H9 (cell line): ENCODE data around the gene SIK2. TPM values are rescaled to one million over a fixed set of nuclear protein-coding genes. Genes with fewer than 3 reads are reported as not detected.

Source experiments
- DNase-seq: peaks from one replicate; pipeline ENCODE4 v3.0.0-alpha.2; 2017
- H2AFZ ChIP-seq: one replicate; pipeline ENCODE4 v1.6.1; 2013; ENCODE audit warnings: mild to moderate bottlenecking, low read length, control low read depth, moderate library complexity
- H2AK5ac ChIP-seq: 2 replicates; pipeline ENCODE4 v1.6.1; 2013; ENCODE audit warnings: low read length, control low read depth, mixed read lengths; ENCODE audit not compliant: insufficient read length
- H2BK120ac ChIP-seq: one replicate; pipeline ENCODE4 v1.6.1; 2013; ENCODE audit warnings: low read depth, mild to moderate bottlenecking, low read length, control low read depth, inconsistent platforms; ENCODE audit not compliant: poor library complexity, severe bottlenecking
- H2BK12ac ChIP-seq: 2 replicates; pipeline ENCODE4 v1.6.1; 2013; ENCODE audit warnings: low read length, control low read depth, mixed read lengths, low read depth; ENCODE audit not compliant: insufficient read length
- H2BK15ac ChIP-seq: 2 replicates; pipeline ENCODE4 v1.6.1; 2013; ENCODE audit warnings: low read depth, low read length, control low read depth
- H2BK20ac ChIP-seq: one replicate; pipeline ENCODE4 v1.6.1; 2013; ENCODE audit warnings: low read depth, mild to moderate bottlenecking, low read length, control low read depth, inconsistent platforms; ENCODE audit not compliant: poor library complexity, severe bottlenecking
- H2BK5ac ChIP-seq: 2 replicates; pipeline ENCODE4 v1.6.1; 2013; ENCODE audit warnings: low read length, control low read depth, mixed read lengths; ENCODE audit not compliant: insufficient read length
- H3K14ac ChIP-seq: 2 replicates; pipeline ENCODE4 v1.6.1; 2013; ENCODE audit warnings: low read length, control low read depth; ENCODE audit not compliant: insufficient read depth
- H3K18ac ChIP-seq: 2 replicates; pipeline ENCODE4 v1.6.1; 2013; ENCODE audit warnings: low read depth, mild to moderate bottlenecking, mixed read lengths, low read length, control low read depth; ENCODE audit not compliant: insufficient read length
- H3K23ac ChIP-seq: 2 replicates; pipeline ENCODE4 v1.6.1; 2013; ENCODE audit warnings: low read length, control low read depth, mixed read lengths, low read depth; ENCODE audit not compliant: insufficient read length
- H3K23me2 ChIP-seq: 2 replicates; pipeline ENCODE4 v1.6.1; 2013; ENCODE audit warnings: low read depth, mild to moderate bottlenecking, mixed read lengths, low read length, control low read depth; ENCODE audit not compliant: insufficient read length, poor library complexity, severe bottlenecking
- H3K27ac ChIP-seq: 2 replicates; pipeline ENCODE4 v1.5.1; 2013; ENCODE audit warnings: low read length, control low read depth, mixed read lengths, low read depth; ENCODE audit not compliant: insufficient read length
- H3K27me3 ChIP-seq: 2 replicates; pipeline ENCODE4 v1.6.1; 2013; ENCODE audit warnings: low read length, control low read depth, inconsistent platforms; ENCODE audit not compliant: insufficient read depth
- H3K4ac ChIP-seq: 2 replicates; pipeline ENCODE4 v1.6.1; 2013; ENCODE audit warnings: low read depth, mild to moderate bottlenecking, control low read depth, inconsistent platforms, low read length, moderate library complexity
- H3K4me1 ChIP-seq: 2 replicates; pipeline ENCODE4 v1.6.1; 2013; ENCODE audit warnings: low read length, control low read depth, inconsistent platforms; ENCODE audit not compliant: insufficient read depth
- H3K4me2 ChIP-seq: 2 replicates; pipeline ENCODE4 v1.6.1; 2013; ENCODE audit warnings: low read length, control low read depth, mixed read lengths; ENCODE audit not compliant: insufficient read length, insufficient read depth
- H3K56ac ChIP-seq: 2 replicates; pipeline ENCODE4 v1.6.1; 2013; ENCODE audit warnings: low read depth, mild to moderate bottlenecking, mixed read lengths, low read length, control low read depth; ENCODE audit not compliant: insufficient read length
- H3K79me1 ChIP-seq: 2 replicates; pipeline ENCODE4 v1.6.1; 2013; ENCODE audit warnings: low read depth, mild to moderate bottlenecking, moderate library complexity, low read length, control low read depth, inconsistent platforms; ENCODE audit not compliant: insufficient read depth, poor library complexity, severe bottlenecking
- H3K79me2 ChIP-seq: 2 replicates; pipeline ENCODE4 v1.6.1; 2013; ENCODE audit warnings: low read length, control low read depth, inconsistent platforms; ENCODE audit not compliant: insufficient read depth
- H3K9ac ChIP-seq: 2 replicates; pipeline ENCODE4 v1.6.1; 2013; ENCODE audit warnings: low read length, control low read depth, mixed read lengths; ENCODE audit not compliant: insufficient read length; ENCODE audit errors: extremely low read depth
- H3K9me3 ChIP-seq: one replicate; pipeline ENCODE4 v1.6.1; 2013; ENCODE audit warnings: low read depth, low read length, inconsistent platforms; ENCODE audit not compliant: control insufficient read depth
- H3T11ph ChIP-seq: one replicate; pipeline ENCODE4 v1.6.1; 2013; ENCODE audit warnings: mild to moderate bottlenecking, low read length, control low read depth, inconsistent platforms
- H4K20me1 ChIP-seq: one replicate; pipeline ENCODE4 v1.6.1; 2013; ENCODE audit not compliant: control insufficient read depth, insufficient read length, insufficient read depth
- H4K5ac ChIP-seq: 2 replicates; pipeline ENCODE4 v1.6.1; 2013; ENCODE audit warnings: low read depth, mild to moderate bottlenecking, mixed read lengths, low read length, control low read depth; ENCODE audit not compliant: insufficient read length
- H4K8ac ChIP-seq: replicated peaks from 2 replicates; pipeline ENCODE4 v1.6.1; 2013; ENCODE audit warnings: low read length, control low read depth, mixed read lengths, low read depth; ENCODE audit not compliant: insufficient read length
- H4K91ac ChIP-seq: 2 replicates; pipeline ENCODE4 v1.6.1; 2013; ENCODE audit warnings: low read depth, mild to moderate bottlenecking, moderate library complexity, mixed read lengths, low read length, control low read depth; ENCODE audit not compliant: insufficient read length
- H3K27ac Mint-ChIP-seq, 3 experiments: 2 replicates in 2 of 3; 3 replicates in 1 of 3; pipeline ENCODE4 v1.8.0; 2020 to 2021; ENCODE audit warnings: mixed read lengths in 3 of 3, mild to moderate bottlenecking in 1 of 3, moderate library complexity in 1 of 3
- H3K27me3 Mint-ChIP-seq: 2 replicates; pipeline ENCODE4 v1.8.0; 2021; ENCODE audit warnings: low read depth, mild to moderate bottlenecking, moderate library complexity, mixed read lengths
- H3K36me3 Mint-ChIP-seq, 3 experiments: 2 replicates in 2 of 3; 3 replicates in 1 of 3; pipeline ENCODE4 v1.8.0; 2020 to 2021; ENCODE audit warnings: low read depth in 3 of 3, mixed read lengths in 3 of 3; ENCODE audit not compliant: insufficient read depth in 1 of 3
- H3K4me1 Mint-ChIP-seq, 2 experiments: 2 replicates each; pipeline ENCODE4 v1.8.0; 2020; ENCODE audit warnings: mixed read lengths in 2 of 2
- H3K4me3 Mint-ChIP-seq, 2 experiments: 2 replicates in 1 of 2; 3 replicates in 1 of 2; pipeline ENCODE4 v1.8.0; 2020 to 2021; ENCODE audit warnings: mild to moderate bottlenecking in 2 of 2, mixed read lengths in 2 of 2, moderate library complexity in 1 of 2
- H3K9me3 Mint-ChIP-seq, 2 experiments: 2 replicates in 1 of 2; 3 replicates in 1 of 2; pipeline ENCODE4 v1.8.0; 2020; ENCODE audit warnings: mild to moderate bottlenecking in 2 of 2, mixed read lengths in 2 of 2, moderate library complexity in 1 of 2
- CTCF ChIP-seq: fragments of 200-600 bp; sonication (generic); conservative IDR thresholded peaks from 3 replicates; pipeline ENCODE4 v1.8.0; 2021; ENCODE audit warnings: antibody characterized with exemption, mild to moderate bottlenecking
- WGBS: extraction: QIAGEN DNeasy Blood & Tissue Kit; methylation state at CpG from one replicate; pipeline ENCODE4 v1.1.7; 2013; ENCODE audit warnings: missing lambda C conversion rate, low lambda C conversion rate, mixed read lengths; ENCODE audit not compliant: insufficient read length; ENCODE audit errors: extremely low coverage; 5-methylcytosine and 5-hydroxymethylcytosine counted together
- total RNA-seq: library from RNA; stranded (reverse); gene quantifications from 2 replicates; pipeline ENCODE4 v1.2.1, GENCODE V29; 2021

The SIK2 gene
- total RNA-seq, 1 experiment from 2014 or later = 7.5 TPM

GRCh38 chr11:111700162-111700561, 97.9 kb downstream of the SIK2 start:
- Histone ChIP-seq H4K5ac (no peak overlapping the region), H2BK20ac (no peak overlapping the region), H3T11ph (no peak overlapping the region), H2AFZ (no peak overlapping the region), H3K4ac (no peak overlapping the region), H3K79me2 (no peaks in the 10 kb centered on the region), H2BK120ac (no peak overlapping the region), H4K91ac (no peak overlapping the region), H3K23me2 (no peaks in the 10 kb centered on the region), H3K4me2 (no peak overlapping the region), H3K56ac (no peak overlapping the region), H2AK5ac (no peak overlapping the region), H3K79me1 (no peaks in the 10 kb centered on the region), H3K9me3 (no peaks in the 10 kb centered on the region), H3K14ac (no peak overlapping the region), H2BK15ac (no peak overlapping the region), H3K4me1 (peaks cover 3% of the 10 kb centered on the region; the same call in 1 of the 2 replicates), H4K8ac (no peak overlapping the region), H3K9ac (no peak overlapping the region), H4K20me1 (no peaks in the 10 kb centered on the region), H3K18ac (no peak overlapping the region), H2BK5ac (no peak overlapping the region), H2BK12ac (no peak overlapping the region), H3K23ac (no peak overlapping the region), H3K27me3 (no peaks in the 10 kb centered on the region), H3K27ac (no peak overlapping the region)
- H3K4me1 Mint-ChIP-seq = peaks cover 12 to 14% of the 10 kb centered on the region in 2 experiments
- no peaks in the 10 kb centered on the region for H3K9me3 Mint-ChIP-seq
- WGBS = no CpG with 5 or more reads among the region's 1 CpG
- DNase-seq = no peak
- H3K27ac Mint-ChIP-seq = no peak overlapping the region
- no peak for TF ChIP-seq CTCF
- peaks cover 0 to 5% (median 4%) of the 10 kb centered on the region in 3 experiments; a peak in 4 of 7 replicates for H3K36me3 Mint-ChIP-seq
- H3K27me3 Mint-ChIP-seq = no peaks in the 10 kb centered on the region
- H3K4me3 Mint-ChIP-seq = no peak overlapping the region
